Natural killer cell (primary cell): ENCODE results near the gene RAX2. TPM values are rescaled to one million over a fixed set of nuclear protein-coding genes. Genes with fewer than 3 reads are reported as not detected.

Experiments
- ATAC-seq, 3 donors: fragments of 150-1000 bp in 2 of 3; fragments of 200-7000 bp in 1 of 3; cut with Tn5 transposase; 1 replicate in 1 of 3; 2 replicates in 2 of 3; pipeline ENCODE4 v1.10.0; 2021; ENCODE audit warnings: mild to moderate bottlenecking in 2 of 3, moderate library complexity in 2 of 3
- DNase-seq, 2 donors: peaks; one replicate each; pipeline versions ENCODE4 v3.0.0 to v3.0.0-alpha.2; 2013 to 2021; ENCODE audit warnings: mixed read lengths in 1 of 2
- H3K27ac ChIP-seq: one replicate; pipeline ENCODE4 v1.5.1; 2013; ENCODE audit warnings: mild to moderate bottlenecking, low read length
- H3K27me3 ChIP-seq: one replicate; pipeline ENCODE4 v1.6.1; 2013; ENCODE audit warnings: low read length; ENCODE audit not compliant: control insufficient read depth, insufficient read depth
- H3K36me3 ChIP-seq: one replicate; pipeline ENCODE4 v1.6.1; 2013; ENCODE audit warnings: low read length; ENCODE audit not compliant: control insufficient read depth, insufficient read depth
- H3K4me1 ChIP-seq: one replicate; pipeline ENCODE4 v1.6.1; 2013; ENCODE audit warnings: low read length; ENCODE audit not compliant: control insufficient read depth, insufficient read depth
- H3K4me3 ChIP-seq: one replicate; pipeline ENCODE4 v1.5.1; 2013; ENCODE audit warnings: low read length
- H3K9me3 ChIP-seq: one replicate; pipeline ENCODE4 v1.6.1; 2013; ENCODE audit warnings: low read length; ENCODE audit not compliant: control insufficient read depth, insufficient read depth
- H3K27ac Mint-ChIP-seq, 2 donors: one replicate each; pipeline ENCODE4 v1.8.0; 2022; ENCODE audit warnings: mild to moderate bottlenecking in 2 of 2, mixed read lengths in 2 of 2, moderate library complexity in 1 of 2
- H3K27me3 Mint-ChIP-seq, 2 donors: one replicate each; pipeline ENCODE4 v1.8.0; 2022; ENCODE audit warnings: low read depth in 2 of 2, mixed read lengths in 2 of 2
- H3K36me3 Mint-ChIP-seq: one replicate; pipeline ENCODE4 v1.8.0; 2022; ENCODE audit warnings: mixed read lengths
- H3K4me1 Mint-ChIP-seq, 2 donors: one replicate each; pipeline ENCODE4 v1.8.0; 2022; ENCODE audit warnings: mixed read lengths in 2 of 2
- H3K4me3 Mint-ChIP-seq: one replicate; pipeline ENCODE4 v1.8.0; 2022; ENCODE audit warnings: mild to moderate bottlenecking, moderate library complexity, mixed read lengths
- H3K9me3 Mint-ChIP-seq, 2 donors: one replicate each; pipeline ENCODE4 v1.8.0; 2022; ENCODE audit warnings: mixed read lengths in 2 of 2
- WGBS: methylation state at CpG from one replicate; pipeline ENCODE4 v1.1.7; 2013; ENCODE audit warnings: missing lambda C conversion rate; ENCODE audit not compliant: insufficient coverage; 5-methylcytosine and 5-hydroxymethylcytosine counted together
- intact Hi-C: fragments of 100-400 bp; cut with micrococcal nuclease; formaldehyde crosslinking; loops from one replicate; pipeline ENCODE4 v1.14.2; 2022
- total RNA-seq, 4 donors: library from RNA; stranded (reverse); fragments of 120-200 nt in 1 of 4; gene quantifications; one replicate each; pipeline versions ENCODE4 v1.2.3 to v1.2.4, GENCODE V29; 2013 to 2022
- TF ChIP-seq, protein P1 (sequence below): fragments of 200-600 bp; IDR thresholded peaks from one replicate; pipeline ENCODE4 v1.8.0; 2022; ENCODE audit warnings: antibody characterized with exemption

Gene RAX2
- total RNA-seq, 3 donors from 2014 or later (not counting 1 experiment from before 2014, with no cell fraction given): not detected

DNA sequence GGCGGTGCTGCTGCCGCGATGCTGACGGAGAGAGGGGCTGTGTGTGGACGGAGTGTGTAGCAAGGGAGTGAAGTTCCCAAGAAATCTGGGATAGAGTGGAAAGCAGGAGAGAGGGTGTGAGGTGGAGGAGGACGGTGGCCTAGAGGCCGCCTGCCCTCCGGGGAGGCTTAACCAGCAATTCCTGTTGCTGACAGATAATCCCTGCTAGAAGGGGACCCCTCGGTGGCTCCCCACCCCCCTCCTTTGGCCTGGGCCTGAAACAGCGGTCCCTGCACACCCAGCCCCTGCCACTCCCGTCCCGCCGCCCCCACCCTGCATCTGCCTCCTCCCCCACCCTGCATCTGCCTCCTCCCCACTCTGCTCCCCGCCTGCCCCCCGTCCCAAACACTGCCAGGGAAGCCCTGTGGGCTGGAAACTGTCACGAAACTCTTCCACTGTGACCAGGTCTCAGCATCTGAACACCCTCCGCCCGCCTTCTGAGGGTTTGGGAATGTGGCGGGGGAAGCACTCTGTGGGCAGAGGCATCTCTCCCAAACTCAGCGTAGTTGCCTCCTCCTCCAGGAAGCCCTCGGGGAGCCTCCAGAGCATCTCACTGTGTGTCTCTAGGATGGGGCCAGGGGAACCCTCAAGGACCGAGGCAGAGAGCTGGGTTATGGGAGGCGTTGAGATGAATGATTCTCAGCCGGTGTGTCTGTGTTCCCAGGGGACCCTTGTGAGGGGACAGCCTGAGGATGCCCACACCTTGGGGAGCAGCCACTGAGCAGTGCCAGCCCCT is 31.3 kb upstream of the RAX2 start:
- intact Hi-C loops: no loop called here
- no peaks in the 10 kb centered on the region for H3K27me3 ChIP-seq
- no peak overlapping the region for H3K4me3 Mint-ChIP-seq
- ATAC-seq (no peak), DNase-seq (no peak)
- no peak overlapping the region for H3K27ac ChIP-seq
- no peaks in the 10 kb centered on the region for H3K9me3 Mint-ChIP-seq
- H3K4me3 ChIP-seq: no peak overlapping the region
- TF ChIP-seq, protein P1, sequence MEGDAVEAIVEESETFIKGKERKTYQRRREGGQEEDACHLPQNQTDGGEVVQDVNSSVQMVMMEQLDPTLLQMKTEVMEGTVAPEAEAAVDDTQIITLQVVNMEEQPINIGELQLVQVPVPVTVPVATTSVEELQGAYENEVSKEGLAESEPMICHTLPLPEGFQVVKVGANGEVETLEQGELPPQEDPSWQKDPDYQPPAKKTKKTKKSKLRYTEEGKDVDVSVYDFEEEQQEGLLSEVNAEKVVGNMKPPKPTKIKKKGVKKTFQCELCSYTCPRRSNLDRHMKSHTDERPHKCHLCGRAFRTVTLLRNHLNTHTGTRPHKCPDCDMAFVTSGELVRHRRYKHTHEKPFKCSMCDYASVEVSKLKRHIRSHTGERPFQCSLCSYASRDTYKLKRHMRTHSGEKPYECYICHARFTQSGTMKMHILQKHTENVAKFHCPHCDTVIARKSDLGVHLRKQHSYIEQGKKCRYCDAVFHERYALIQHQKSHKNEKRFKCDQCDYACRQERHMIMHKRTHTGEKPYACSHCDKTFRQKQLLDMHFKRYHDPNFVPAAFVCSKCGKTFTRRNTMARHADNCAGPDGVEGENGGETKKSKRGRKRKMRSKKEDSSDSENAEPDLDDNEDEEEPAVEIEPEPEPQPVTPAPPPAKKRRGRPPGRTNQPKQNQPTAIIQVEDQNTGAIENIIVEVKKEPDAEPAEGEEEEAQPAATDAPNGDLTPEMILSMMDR: no peak
- H3K36me3 Mint-ChIP-seq: peaks cover 2% of the 10 kb centered on the region
- 95% methylated on average over 22 of the region's 24 CpGs for WGBS
- H3K9me3 ChIP-seq: no peaks in the 10 kb centered on the region
- peaks cover 96% of the 10 kb centered on the region for H3K4me1 ChIP-seq
- H3K4me1 Mint-ChIP-seq: peaks cover 36 to 70% of the 10 kb centered on the region in 2 donors
- peak overlapping the region; percentile 44 to 68 for H3K27ac Mint-ChIP-seq
- no peaks in the 10 kb centered on the region for H3K36me3 ChIP-seq
- H3K27me3 Mint-ChIP-seq: no peaks in the 10 kb centered on the region

DNA sequence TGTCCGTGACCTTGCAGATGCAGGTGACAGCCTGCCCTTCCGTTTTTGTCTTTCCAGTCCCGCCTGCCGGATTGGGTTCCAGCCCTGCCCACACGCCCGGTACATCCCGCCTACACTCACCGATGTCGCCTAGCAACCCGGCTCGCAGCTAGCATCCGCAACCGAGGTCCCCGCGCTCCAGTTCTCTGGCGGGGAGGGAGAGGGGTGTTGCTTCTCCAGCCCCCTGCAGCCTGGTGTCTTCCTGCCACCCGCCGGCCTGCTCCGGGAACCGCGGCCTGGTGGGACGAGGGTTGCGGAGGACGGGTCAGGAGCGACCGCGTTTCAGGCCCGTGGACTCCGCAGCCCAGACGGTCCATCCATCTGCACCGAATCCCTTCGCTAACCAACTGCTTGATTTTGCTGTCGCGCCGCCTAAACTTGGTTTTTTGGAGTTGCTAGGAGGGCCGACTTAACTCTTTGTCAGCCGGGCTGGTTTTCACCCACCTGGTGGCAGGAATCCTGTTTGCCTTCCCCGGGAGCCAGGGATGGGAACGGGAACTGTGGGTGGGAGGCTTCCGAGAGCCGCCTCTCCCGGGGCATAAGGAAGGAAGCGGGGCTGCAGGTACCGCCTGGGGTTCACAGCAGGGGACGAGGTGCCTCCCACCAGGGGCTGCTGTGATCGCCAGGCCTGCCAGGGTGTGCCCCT is 29.5 kb upstream of the RAX2 start:
- no peaks in the 10 kb centered on the region for H3K27me3 ChIP-seq
- peak overlapping the region; percentile 78 for H3K4me3 Mint-ChIP-seq
- DNase-seq: peak; percentile 64 to 80
- peaks cover 91% of the 10 kb centered on the region for H3K4me1 ChIP-seq
- TF ChIP-seq, protein P1: no peak
- no peaks in the 10 kb centered on the region for H3K36me3 ChIP-seq
- H3K4me1 Mint-ChIP-seq: peaks cover 34 to 70% of the 10 kb centered on the region in 2 donors
- H3K27ac Mint-ChIP-seq: peak overlapping the region; percentile 68 to 72
- H3K9me3 Mint-ChIP-seq: peaks cover 3 to 4% of the 10 kb centered on the region in 2 donors
- H3K27ac ChIP-seq: peak overlapping the region; percentile 34
- intact Hi-C loops: loop anchor here (1.0 kb wide), 1 partner anchor 11 kb away; no protein-coding TSS in a partner anchor
- H3K36me3 Mint-ChIP-seq: peaks cover 8% of the 10 kb centered on the region
- no peaks in the 10 kb centered on the region for H3K27me3 Mint-ChIP-seq
- H3K9me3 ChIP-seq: peaks cover 4% of the 10 kb centered on the region
- 6% methylated on average over 46 of the region's 46 CpGs for WGBS
- H3K4me3 ChIP-seq: peak overlapping the region; percentile 10
- ATAC-seq: peak; percentile 70 to 72 (median 70)

DNA sequence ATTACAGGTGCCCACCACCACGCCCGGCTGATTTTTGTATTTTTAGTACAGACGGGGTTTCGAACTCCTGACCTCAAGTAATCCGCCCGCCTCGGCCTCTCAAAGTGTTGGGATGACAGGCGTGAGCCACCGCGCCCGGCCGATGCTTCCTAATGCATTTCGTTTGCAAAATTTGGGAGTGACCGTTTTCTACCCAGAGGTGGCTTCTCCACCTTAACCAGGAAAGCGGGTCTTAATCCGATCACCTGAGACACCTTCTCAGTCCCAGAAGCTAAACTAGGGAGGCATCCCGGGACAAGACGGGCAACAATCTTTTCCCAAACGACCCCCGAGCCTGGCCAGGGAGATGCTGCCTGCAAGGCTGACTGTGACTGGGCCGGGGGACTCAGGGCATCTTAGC is 29.0 kb upstream of the RAX2 start:
- Histone ChIP-seq H3K36me3 (no peaks in the 10 kb centered on the region), H3K4me1 (peaks cover 85% of the 10 kb centered on the region), H3K4me3 (peak overlapping the region; percentile 10), H3K9me3 (peaks cover 7% of the 10 kb centered on the region), H3K27ac (peak overlapping the region; percentile 34), H3K27me3 (no peaks in the 10 kb centered on the region)
- Mint-ChIP-seq H3K27ac (peak overlapping the region; percentile 68 to 72), H3K4me3 (peak overlapping the region; percentile 78), H3K27me3 (no peaks in the 10 kb centered on the region), H3K9me3 (peaks cover 3 to 5% of the 10 kb centered on the region in 2 donors), H3K4me1 (peaks cover 34 to 69% of the 10 kb centered on the region in 2 donors), H3K36me3 (peaks cover 8% of the 10 kb centered on the region)
- intact Hi-C loops: loop anchor here (1.0 kb wide), 1 partner anchor 11 kb away; no protein-coding TSS in a partner anchor
- DNase-seq: no peak
- TF ChIP-seq, protein P1: no peak
- WGBS: 44% methylated on average over 21 of the region's 21 CpGs
- no peak for ATAC-seq
